Measurements from ENCODE around the gene GFM1.

GRCh38 chr3:158644345-158644908 lies at the start of gene GFM1:
- TF ChIP-seq CTCF (conservative IDR thresholded peaks at IDR 0.05; ENCODE audit: low read length), result peak; percentile 77
- no peak for TF ChIP-seq EZH2phosphoT487 (IDR thresholded peaks at IDR 0.05; ENCODE audit: borderline replicate concordance, low read depth, low read length)

All from OCI-LY7 (cell line).